Stimulated activated CD4-positive, alpha-beta T cell treated with anti-CD3 and anti-CD28 coated beads, Interleukin-12 subunit alpha, Interleukin-12 subunit beta, amount 100 ng/mL, for 4 hours (primary cell): Measurements from ENCODE around the gene GIGYF2.
A peak's percentile ranks its signal among the peaks of the same experiment; 100 is the strongest.
"Not testable (repeated sequence)": the region's sequence is repeated elsewhere in the genome, so short reads cannot be mapped to it uniquely, and the experiment has no call there.

ENCODE experiments used
- DNase-seq: peaks from one replicate; pipeline ENCODE4 v3.0.0-alpha.2; 2020

GIGYF2 gene

GRCh38 chr2:232817756-232818155 is 120.6 kb downstream of the GIGYF2 start:
- DNase-seq = no peak

DNA sequence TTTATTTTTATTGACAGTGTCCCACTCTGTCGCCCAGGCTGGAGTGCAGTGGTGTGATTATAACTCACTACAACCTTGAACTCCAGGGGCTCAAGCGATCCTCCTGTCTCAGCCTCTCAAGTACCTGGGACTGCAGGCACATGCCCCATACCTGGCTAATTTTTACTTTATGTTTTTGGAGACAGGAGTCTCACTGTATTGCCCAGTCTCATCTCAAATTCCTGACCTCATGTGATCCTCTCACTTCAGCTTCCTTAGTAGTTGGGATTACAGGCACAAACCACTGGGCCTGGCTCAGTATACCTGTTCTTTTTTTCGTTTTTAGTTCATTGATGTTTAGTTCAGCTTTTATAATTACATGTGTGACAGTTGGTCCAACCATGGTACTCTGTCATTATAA is 132.9 kb downstream of the GIGYF2 start:
- no peak for DNase-seq

DNA sequence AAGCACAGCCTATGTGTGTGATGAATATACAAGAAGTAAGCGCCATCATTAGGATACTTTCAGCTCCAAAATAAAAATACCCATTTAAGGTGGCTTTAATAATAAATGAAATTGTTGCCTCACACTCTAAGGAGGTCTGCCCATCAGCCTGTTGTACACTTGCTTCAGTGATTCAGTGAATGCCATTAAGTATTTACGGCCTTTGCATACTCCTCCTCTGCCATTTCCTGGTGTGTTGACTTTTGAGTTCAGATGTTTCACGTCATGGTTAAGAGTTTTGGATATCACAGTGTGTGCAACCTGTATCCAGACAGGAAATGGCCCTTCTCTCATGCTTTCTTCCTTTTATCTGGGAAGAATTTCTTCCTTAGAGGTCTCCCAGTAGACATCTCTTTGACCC is 134.4 kb downstream of the GIGYF2 start:
- no peak for DNase-seq

- no peak for DNase-seq
Measured at GRCh38 chr2:232833830-232834229, 136.7 kb downstream of the GIGYF2 start.

DNA sequence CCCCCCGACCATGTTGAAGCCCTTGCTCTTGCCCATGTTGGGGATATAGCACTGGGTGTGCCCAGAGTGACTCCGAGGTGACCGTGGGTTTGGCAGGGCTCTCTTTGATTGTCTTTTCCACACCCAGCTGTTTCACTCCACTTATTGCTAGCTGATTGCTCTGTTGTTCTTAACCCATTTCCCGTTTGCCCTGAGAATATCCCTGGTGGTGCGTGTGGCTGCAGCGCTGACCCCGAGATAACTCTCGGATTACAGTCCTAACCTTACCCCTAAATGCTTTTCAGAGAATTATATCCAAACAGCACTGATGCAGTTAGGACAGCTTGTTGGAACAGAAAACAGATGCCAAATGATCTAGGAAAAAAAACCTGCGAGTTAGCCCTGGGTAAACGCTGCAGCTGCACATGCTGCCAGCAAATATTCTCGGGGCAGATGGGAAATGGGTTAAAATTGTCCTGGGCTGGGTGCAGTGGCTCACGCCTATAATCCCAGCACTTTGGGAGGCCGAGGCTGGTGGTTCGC is 138.6 kb downstream of the GIGYF2 start:
- DNase-seq = no peak

- no peak for DNase-seq
Measured at GRCh38 chr2:232836934-232837333, 139.8 kb downstream of the GIGYF2 start.

DNA sequence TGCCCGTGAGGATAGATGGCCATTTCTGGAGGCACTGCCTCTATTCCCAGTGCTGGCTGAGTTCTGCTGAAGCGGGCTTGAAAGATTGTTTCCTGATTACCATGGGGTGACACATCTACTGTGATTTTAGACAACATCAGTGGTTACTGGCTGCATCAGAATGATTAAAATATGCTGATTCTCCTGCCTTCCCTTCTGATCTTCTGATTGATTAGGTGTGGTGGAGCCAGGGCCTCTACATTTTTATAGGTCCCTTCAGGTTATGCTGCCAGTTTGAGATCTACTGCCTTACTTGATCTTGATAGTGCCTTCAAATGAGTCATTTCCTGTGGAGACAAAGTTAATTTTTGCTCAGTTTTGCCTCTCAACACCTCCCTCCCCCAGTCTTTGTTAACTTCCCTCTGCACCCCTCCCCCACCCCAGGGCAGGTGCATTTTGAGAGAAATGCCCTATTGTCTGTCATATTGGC is 141.3 kb downstream of the GIGYF2 start:
- DNase-seq = peak; percentile 57

- DNase-seq = no peak
Measured at GRCh38 chr2:232839411-232840079, 142.4 kb downstream of the GIGYF2 start.

DNA sequence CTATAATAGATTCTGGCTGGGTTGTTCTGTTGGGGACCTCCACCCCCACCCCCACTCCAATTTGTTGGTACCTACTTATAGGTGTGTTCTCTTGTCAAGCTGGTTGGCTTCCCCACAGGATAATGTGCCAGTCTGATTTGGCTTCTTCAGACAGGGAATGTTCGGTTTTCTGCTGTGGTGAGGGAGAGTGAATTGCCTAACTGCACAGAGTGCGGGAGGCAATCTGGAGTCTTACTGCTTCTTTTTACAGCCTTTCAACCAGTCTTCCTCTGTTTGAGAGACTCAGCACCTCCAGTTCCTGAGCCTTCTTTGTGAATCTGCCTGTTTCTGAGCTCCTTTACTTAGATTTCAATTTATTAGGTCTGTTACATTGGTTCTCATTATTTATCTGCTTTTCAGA is 145.6 kb downstream of the GIGYF2 start:
- DNase-seq = no peak

DNA sequence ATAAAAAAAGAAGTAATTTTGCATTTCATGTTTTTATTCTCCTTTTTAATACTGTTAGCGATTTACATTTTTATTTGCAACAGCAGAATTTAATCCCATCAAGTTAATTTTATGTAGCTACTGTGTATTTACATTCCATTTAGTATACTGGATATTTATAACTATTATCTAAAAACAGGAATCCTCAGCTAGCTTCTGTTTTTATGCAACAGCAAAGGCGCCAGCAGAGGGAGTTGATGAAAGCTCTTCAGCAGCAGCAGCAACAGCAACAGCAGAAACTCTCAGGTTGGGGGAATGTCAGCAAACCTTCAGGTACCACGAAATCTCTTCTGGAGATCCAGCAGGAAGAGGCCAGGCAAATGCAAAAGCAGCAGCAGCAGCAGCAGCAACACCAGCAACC is 146.7 kb downstream of the GIGYF2 start:
- DNase-seq = no peak

GRCh38 chr2:232846055-232846454 is 148.9 kb downstream of the GIGYF2 start:
- DNase-seq = no peak

DNA sequence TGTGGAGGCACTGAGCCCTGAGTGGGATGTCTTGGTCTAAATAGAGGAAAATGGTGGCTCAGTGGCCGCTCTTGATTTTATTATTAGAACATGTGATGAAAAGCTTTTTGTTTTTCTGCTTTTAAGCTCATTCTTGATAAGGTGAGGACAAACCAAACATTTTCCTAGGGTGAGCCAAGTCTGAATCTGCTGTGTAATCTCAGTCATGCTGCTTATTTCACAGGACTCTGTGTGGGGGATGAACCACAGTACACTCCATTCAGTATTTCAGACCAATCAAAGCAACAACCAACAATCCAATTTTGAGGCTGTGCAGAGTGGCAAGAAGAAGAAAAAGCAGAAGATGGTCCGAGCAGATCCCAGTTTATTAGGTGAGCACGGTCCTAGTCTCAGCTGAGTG is 152.9 kb downstream of the GIGYF2 start:
- no peak for DNase-seq

GRCh38 chr2:232852081-232852480 is 154.9 kb downstream of the GIGYF2 start:
- DNase-seq = not testable (repeated sequence)

DNA sequence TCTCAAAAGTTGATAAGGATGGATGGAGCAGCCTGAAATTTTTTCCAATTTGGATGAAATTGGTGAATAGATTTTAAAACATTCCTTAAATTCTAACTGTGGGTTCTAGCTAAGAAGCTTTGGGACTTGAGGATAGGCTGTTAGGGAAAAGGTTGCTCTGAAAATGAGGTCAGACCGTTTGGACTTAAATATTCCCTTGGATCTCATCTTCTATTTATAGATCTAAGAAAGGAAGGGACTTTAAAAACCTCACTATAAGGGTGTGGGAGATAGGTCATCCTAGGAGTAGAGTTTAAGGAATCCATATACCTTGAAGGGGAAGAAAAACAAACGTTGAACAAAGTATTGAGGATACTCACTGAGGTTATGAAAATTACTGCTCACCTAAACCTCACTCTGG is 155.5 kb downstream of the GIGYF2 start:
- no peak for DNase-seq

GRCh38 chr2:232854082-232854481 is 157.0 kb downstream of the GIGYF2 start:
- DNase-seq = no peak

GRCh38 chr2:232857158-232857563 is 160.0 kb downstream of the GIGYF2 start:
- DNase-seq = no peak

GRCh38 chr2:232859385-232859916 is 162.3 kb downstream of the GIGYF2 start:
- no peak for DNase-seq

DNA sequence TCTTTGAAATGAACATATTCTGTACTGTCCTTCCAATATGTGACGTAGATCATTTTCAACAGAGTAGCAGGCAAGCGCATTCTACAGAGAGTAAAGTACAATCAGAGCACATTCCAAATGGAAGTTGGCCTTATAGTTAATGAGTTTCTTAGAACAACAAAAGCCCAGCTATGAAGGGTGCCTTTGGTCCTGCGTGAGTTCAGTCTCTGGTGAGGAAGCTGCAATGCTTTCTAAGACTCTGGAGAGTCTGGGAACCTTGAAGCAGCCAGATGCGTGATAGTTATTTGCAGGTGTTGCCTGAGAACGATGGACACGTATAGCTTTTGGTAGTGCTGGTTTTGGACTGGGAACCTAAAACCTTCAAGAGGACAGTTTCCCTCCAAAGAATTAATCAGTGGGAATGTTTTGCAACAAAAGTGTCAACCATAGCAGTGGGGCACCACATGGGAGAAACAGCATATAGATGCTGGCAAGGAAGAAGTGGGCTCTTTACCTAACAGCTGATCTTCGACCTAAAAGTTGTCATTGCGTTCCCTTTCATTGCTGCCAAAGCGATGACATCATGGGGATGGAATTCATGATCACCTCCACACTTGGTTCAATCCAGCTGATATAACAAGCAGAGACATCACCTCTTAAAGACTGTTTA is 163.6 kb downstream of the GIGYF2 start:
- no peak for DNase-seq

DNA sequence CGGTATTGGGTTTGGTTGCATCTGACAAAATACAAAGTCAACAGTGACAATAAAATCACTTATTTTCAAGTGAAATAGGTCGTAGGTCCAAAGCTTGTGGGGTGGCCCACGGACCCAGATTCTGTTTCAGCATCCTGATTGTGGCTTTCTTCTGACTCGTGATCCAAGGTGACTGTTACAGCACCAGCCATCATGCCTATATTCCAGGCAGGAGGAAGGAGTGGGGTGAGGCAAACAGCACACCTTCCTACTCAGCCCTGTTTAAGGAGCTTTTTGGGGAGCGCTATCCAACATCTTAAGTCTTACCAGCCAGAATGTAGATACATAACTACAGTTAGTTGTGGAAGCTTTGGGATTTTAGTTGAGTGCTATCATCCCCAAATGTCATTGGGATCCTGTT is 164.2 kb downstream of the GIGYF2 start:
- DNase-seq = no peak

- DNase-seq = no peak
Measured at GRCh38 chr2:232863996-232864395, 166.9 kb downstream of the GIGYF2 start.

GRCh38 chr2:232865165-232865564 is 168.0 kb downstream of the GIGYF2 start:
- DNase-seq = no peak

DNA sequence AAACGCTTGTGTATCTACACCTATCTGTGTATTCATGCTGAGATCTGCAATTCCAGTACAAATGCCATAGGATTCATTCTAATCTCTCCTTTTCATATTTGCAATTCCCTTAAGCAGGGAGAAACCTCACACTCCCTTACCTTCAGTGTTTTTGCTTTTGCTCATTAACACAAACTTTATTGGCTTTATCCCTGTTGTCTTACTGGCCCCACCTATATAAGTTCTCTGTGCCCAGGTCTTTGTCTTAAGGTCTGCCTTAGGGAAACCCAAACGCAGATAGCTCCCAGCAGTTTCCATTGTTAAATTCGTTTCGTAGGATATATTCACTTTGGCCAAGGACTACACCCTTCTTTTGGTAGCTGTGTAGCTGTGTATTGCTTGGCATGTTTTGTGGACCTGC is 169.0 kb downstream of the GIGYF2 start:
- DNase-seq = no peak

GRCh38 chr2:232869138-232870017 is 172.2 kb downstream of the GIGYF2 start:
- DNase-seq = no peak
